ENCODE measurements around the gene HPS4.
"Not testable (repeated sequence)": the region's sequence is repeated elsewhere in the genome, so short reads cannot be mapped to it uniquely, and the experiment has no call there.

HPS4 gene

DNA sequence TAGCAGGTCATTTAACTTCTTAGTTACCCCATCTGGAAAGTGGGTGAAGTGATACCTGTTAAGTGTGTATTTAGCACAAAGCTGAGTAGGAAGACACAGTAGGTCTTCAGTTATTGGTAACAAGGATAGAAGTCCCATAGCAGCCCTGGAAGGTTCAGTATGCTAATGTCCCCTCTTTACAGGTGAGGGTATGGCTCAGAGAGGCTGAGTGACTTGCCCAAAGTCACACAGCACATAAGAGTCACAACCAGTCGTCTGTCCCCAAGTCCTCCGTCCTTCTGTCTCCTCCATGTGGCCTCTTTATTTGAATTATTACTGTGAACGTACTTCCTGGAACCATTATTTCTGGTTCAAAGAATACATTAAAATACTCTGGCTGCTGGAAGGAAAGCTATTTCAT is 44.0 kb downstream of the HPS4 start:
- DNase-seq, result no peak

GRCh38 chr22:26438776-26439175 is 44.8 kb downstream of the HPS4 start:
- not testable (repeated sequence) for DNase-seq

DNA sequence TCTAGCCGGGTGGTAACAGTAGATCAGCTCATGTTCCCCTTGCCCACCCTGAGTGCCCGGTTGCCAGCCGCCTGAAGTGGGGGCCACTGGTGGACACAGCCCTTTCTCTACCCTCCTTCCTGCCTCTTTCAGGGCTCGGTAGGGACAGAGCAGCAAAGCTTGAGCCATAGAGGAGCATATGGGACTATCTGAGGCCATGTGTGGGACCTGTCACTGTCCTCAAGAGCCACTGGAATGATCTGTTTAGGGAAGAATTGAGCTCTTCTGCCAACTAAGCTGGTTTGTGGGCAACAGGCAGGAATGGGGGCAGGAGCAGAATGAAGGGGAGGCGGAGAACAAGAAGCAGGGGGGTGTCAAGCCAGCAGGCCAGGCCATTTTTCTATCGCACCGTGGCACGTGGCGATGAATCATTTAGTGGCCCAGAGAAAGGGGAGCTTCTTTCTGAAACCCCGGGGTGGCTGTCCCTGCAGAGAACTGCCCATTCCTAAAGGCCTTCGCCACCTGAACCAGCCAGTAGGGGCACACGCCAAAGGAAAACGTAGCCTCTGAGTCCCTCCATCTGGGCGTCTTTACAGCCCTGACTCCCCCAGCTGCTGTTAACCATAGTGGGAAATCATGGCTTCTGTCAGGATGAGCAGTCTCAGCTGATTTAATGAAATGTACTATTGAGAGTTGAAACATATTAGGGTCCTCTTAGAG is 45.7 kb downstream of the HPS4 start:
- no peak for DNase-seq

DNA sequence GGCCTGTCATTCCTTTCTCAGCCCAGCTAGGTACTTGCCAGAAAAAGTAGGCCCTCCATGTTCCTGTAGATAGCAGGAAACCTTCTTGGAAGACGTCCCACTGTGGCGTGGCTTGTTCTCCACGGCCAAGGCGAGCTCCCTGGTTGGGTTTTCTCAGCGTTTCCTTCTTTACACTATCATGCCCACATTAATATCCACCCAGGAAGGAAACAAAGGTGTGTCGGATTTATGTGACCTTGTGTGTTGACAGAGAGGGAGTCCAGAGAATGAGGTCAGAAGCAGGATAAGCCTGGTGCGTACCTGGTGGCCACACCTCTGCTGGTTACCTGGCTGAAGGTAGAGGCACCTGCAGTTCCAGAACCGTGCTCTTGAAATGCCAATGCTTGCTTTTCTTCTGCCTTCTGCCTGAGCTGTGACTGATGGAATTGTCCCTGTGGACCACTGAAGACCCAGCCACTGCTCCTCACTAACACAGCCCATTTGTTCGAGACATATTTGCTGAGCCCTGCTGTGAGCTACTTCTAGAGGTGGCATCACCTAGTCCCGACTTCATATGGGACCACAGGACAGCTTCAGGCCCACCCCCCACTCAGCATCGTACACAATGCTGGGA is 46.6 kb downstream of the HPS4 start:
- DNase-seq, result no peak

- peak; percentile 34 for DNase-seq
These were observed 48.1 kb downstream of the HPS4 start for GRCh38 chr22:26435327-26436093.

- no peak for DNase-seq
These were observed 49.8 kb downstream of the HPS4 start for GRCh38 chr22:26433805-26434204.

DNA sequence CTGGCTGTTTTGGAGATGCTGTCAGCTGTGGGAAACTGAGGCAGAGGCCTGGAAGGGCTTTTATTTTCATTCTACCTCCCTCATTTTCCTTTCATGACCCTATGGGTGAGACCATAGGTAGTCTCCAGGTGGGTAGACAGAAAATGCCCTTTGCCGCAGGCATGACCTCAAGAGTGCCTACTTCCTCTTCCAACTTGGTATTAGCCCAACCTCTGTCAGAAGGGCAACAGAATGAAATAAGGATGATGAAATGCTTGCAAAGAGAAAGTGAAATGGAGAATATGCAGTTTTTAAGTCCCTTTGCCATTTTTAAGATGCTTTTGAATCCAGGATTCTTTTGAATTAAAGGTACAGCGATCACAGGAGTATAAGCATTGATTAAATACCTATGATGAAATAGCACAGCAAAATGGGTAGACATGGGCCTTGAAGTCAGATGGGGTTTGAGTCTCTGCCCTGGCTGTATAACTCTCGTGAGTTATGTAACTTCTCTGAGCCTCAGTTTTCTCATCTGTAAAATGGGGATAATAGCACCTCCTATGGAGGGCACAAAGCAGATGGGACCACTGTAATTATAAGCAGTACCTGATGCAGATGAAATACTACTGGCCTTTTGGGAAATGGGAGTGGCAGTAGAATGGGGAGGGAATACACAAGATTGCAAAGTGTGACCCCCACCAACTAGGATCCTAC is 50.8 kb downstream of the HPS4 start:
- DNase-seq, result peak; percentile 90

- peak; percentile 34 for DNase-seq
These were observed 52.2 kb downstream of the HPS4 start for GRCh38 chr22:26431261-26431995.

DNA sequence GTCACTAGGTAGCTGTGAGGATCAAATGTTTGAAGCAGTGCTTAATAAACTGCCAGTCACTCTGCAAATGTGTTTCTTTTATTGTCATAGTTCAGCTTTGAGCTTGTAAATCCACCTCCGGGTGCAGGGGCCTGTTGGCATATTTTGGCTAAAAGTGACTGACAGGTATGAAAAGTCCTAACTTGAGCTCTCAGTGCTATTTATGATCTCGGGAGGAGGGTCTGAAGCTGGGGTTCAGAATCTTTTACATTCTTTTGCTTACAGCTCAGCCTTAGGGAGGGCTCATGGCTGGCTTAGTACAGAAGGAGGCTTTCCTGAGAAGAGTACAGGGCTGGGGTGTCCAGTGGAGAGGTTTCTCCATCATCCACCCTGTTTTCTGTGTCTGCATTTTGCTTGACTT is 53.0 kb downstream of the HPS4 start:
- no peak for DNase-seq

GRCh38 chr22:26429458-26430286 is 53.9 kb downstream of the HPS4 start:
- no peak for DNase-seq

GRCh38 chr22:26428515-26429457 is 54.8 kb downstream of the HPS4 start, which contains the start of gene ASPHD2:
Gene ASPHD2 (plus strand): TSS chr22:26429260. CDS start chr22:26433616, 4,356 bp downstream.
- peak; percentile 93 for DNase-seq

- DNase-seq, result no peak
These were observed 56.7 kb downstream of the HPS4 start for GRCh38 chr22:26426924-26427323.

- no peak for DNase-seq
These were observed 65.0 kb downstream of the HPS4 start for GRCh38 chr22:26418620-26419019.

DNA sequence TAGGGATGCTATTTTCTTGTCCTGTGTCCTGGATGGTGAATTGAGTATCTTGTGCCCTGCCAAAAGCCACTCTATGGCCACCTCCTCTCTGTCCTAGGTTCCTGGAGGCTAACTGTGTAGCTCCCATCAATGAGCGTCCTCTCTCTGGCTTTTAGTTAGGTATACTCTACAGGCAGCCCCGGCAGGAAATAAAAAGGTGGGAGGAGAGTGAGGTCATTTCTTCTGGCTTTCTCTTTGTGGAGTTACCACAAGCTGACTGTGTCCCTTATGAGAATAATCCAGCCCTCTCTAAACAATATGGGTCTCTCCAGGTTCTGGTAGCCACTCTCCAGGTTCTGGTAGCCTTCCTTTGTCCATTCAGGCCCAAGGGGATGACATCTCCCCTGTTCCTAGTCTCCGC is 66.2 kb downstream of the HPS4 start:
- DNase-seq, result no peak

DNA sequence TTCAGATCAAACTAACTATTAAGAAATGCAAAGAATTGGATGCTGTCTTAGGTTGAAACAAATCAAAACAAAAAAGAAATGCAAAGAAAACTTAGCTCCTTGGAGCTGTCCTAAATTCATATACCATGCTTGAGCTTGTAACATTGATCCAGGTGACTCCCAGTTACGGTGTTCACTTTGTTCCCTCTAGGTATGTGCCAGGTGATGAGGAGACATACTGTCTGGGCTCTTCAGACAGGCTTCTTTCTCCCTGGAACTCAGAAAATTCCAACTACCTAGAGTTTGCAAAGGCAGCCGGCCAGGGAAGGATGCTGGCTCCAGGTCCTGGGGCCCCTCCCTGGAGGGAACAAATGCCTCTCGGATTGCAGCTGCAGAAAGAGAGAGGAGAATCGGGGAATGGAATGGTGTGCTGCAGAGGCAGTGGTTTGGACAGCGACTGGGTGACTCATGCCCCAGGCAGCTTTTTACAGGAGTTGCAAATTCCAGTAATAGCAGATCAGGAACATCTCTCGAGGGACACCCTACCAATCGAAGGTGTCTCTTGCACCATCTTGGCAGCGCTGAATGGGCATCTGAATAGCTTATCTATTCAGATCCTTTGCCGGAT is 66.8 kb downstream of the HPS4 start:
- no peak for DNase-seq

- DNase-seq, result no peak
These were observed 67.3 kb downstream of the HPS4 start for GRCh38 chr22:26416256-26416655.

GRCh38 chr22:26414347-26414746 is 69.2 kb downstream of the HPS4 start:
- DNase-seq, result no peak

DNA sequence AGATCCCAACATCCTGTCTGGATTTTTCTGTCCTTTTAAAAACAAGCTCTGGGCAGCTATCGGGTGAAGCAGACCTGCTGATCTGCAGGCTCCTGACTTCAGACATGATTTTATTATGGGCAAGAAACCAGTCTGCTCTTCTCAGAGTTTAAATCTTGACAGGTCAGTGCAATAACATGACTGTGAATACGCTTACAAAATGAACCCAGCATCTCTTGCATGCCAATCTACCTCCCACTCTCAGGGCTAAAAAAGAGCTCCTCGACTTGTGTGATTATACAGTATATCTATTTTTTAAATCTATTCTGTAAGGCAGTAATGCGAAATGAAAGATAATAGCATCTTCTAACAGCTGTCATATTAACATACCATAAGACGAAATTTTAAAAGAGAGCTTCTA is 73.2 kb downstream of the HPS4 start:
- DNase-seq, result no peak

DNA sequence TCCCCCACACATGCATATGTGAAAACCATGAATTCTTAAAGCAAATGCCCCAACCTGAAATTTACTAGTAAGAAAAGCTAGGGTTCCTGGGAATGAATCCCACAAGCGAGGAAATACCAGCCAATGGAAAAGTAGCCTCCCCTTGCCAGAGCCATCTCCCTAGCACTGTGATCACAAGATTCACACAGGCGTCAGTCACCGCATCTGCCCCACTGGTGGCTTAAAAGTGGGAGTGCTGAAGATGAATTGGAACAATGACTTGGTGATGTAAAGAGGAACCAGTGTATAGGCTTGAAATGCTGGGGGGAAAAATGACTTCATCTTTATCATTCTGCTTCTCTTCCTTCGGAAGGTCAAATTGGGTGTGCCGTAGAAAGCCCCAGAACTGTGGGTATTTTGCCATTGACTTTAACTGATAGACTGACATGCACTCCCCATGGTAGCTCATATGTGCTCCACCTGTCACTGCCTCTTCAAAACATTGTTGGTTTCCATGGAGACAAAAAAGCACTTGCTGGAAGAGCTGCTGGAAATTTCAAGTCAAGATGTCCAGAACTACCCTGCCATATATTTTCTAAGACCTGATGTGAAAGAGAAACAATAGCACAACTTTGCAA is 73.8 kb downstream of the HPS4 start:
- DNase-seq, result peak; percentile 63

Measured in MV-4-11 (cell line).